Caco-2 (cell line): ENCODE measurements around the gene CASP10. TPM values are rescaled to one million over a fixed set of nuclear protein-coding genes. Genes with fewer than 3 reads are reported as not detected.

Experiments used
- BruUV-seq: library from RNA; stranded (reverse); fragments of 400-500 nt; replicated peaks from 2 replicates; lab custom pipeline; 2021; lab: Mats Ljungman, UMichigan
- CTCF ChIA-PET: fragments of 300-600 bp; sonication (Branson Sonifier 250); formaldehyde crosslinking; loops from one replicate; lab custom pipeline; 2022; ENCODE audit warnings: antibody characterized with exemption; lab: Charles Lee
- POLR2A ChIA-PET: fragments of 300-600 bp; sonication (Branson Sonifier 250); formaldehyde crosslinking; loops from one replicate; lab custom pipeline; 2022; ENCODE audit warnings: antibody characterized with exemption; lab: Charles Lee
- DNase-seq, 2 experiments: peaks; one replicate each; pipeline versions ENCODE4 v3.0.0 to v3.0.0-alpha.2; 2020 to 2022
- H3K27me3 ChIP-seq: replicated peaks from 2 replicates; pipeline ENCODE4 v1.6.0; 2011; ENCODE audit warnings: low read length; ENCODE audit not compliant: control insufficient read depth, insufficient read depth
- H3K36me3 ChIP-seq: 2 replicates; pipeline ENCODE4 v1.5.1; 2011; ENCODE audit warnings: low read length; ENCODE audit not compliant: control insufficient read depth, insufficient read depth
- H3K4me1 ChIP-seq: fragments of 250-450 bp; sonication (Bioruptor Pico); 2 replicates; pipeline ENCODE4 v1.5.1; 2020; ENCODE audit warnings: mild to moderate bottlenecking
- H3K4me3 ChIP-seq: 2 replicates; pipeline ENCODE4 v1.5.1; 2011; ENCODE audit warnings: low read depth, mild to moderate bottlenecking, control low read depth, low read length
- H3K9me3 ChIP-seq: fragments of 250-450 bp; sonication (Bioruptor Pico); 2 replicates; pipeline ENCODE4 v1.5.1; 2020; ENCODE audit warnings: mild to moderate bottlenecking, moderate library complexity
- H3K27ac Mint-ChIP-seq: one replicate; pipeline ENCODE4 v1.8.0; 2022; ENCODE audit warnings: mixed read lengths; ENCODE audit not compliant: unreplicated experiment
- H3K27me3 Mint-ChIP-seq: one replicate; pipeline ENCODE4 v1.8.0; 2022; ENCODE audit warnings: mixed read lengths; ENCODE audit not compliant: insufficient read depth, unreplicated experiment
- H3K36me3 Mint-ChIP-seq: one replicate; pipeline ENCODE4 v1.8.0; 2022; ENCODE audit warnings: mild to moderate bottlenecking, mixed read lengths; ENCODE audit not compliant: insufficient read depth, unreplicated experiment
- H3K4me1 Mint-ChIP-seq: one replicate; pipeline ENCODE4 v1.8.0; 2022; ENCODE audit warnings: low read depth, mixed read lengths; ENCODE audit not compliant: unreplicated experiment
- H3K4me3 Mint-ChIP-seq: one replicate; pipeline ENCODE4 v1.8.0; 2022; ENCODE audit warnings: mild to moderate bottlenecking, moderate library complexity, mixed read lengths; ENCODE audit not compliant: unreplicated experiment
- H3K9me3 Mint-ChIP-seq: one replicate; pipeline ENCODE4 v1.8.0; 2022; ENCODE audit warnings: mixed read lengths; ENCODE audit not compliant: unreplicated experiment
- intact Hi-C: fragments of 100-400 bp; cut with micrococcal nuclease; formaldehyde crosslinking; loops from one replicate; pipeline ENCODE4 v1.10.0; 2022; ENCODE audit not compliant: unreplicated experiment
- total RNA-seq: library from RNA; stranded (reverse); gene quantifications from 2 replicates; pipeline ENCODE4 v1.2.3, GENCODE V29; 2022
- TF ChIP-seq, protein P1 (sequence below), 2 experiments: fragments of 200-600 bp in 1 of 2; IDR thresholded peaks; 1 replicate in 1 of 2; 2 replicates in 1 of 2; pipeline versions ENCODE4 v1.5.1 to v1.8.0; 2011 to 2022; ENCODE audit warnings: antibody characterized with exemption in 1 of 2, control low read depth in 1 of 2, inconsistent platforms in 1 of 2, low read depth in 1 of 2, low read length in 1 of 2, mild to moderate bottlenecking in 1 of 2, moderate library complexity in 1 of 2; ENCODE audit not compliant: insufficient read depth in 1 of 2, severe bottlenecking in 1 of 2, unreplicated experiment in 1 of 2

CASP10 gene
- total RNA-seq, 1 experiment from 2014 or later: 5.8 TPM

DNA sequence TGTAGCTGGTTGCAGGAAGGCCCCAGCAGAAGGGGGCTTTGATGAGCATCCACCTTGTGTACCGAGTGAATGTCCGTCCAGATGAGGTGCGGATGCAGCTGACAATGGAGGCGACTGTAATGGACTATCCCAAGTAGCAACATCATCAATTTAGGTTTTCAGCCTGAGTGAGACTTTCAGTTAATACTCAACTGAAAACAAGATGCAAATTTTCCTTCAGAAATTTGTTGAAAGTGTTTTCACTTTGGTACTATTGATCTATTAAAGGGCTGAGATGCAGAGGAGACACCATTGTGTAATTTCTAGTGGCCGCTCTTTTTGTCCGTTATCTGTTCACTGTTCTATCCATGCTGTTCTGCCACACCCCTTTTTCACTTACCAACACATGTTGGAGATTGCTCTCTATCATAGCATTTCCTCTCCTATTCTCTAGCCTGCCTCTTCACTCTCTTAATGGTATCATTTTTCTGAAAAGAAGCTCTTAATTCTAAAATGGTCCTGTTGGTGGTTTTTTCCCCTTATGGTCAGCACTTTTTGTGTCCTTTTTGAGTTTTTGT, 65.4 kb downstream of the CASP10 start:
- no peak for DNase-seq
- H3K9me3 ChIP-seq: no peaks in the 10 kb centered on the region
- Mint-ChIP-seq H3K27ac (no peak overlapping the region), H3K9me3 (peaks cover 11% of the 10 kb centered on the region), H3K4me1 (no peaks in the 10 kb centered on the region), H3K36me3 (no peaks in the 10 kb centered on the region), H3K4me3 (no peak overlapping the region), H3K27me3 (no peaks in the 10 kb centered on the region)
- H3K27me3 ChIP-seq: no peaks in the 10 kb centered on the region
- CTCF ChIA-PET: no interaction called here
- H3K36me3 ChIP-seq: no peaks in the 10 kb centered on the region
- intact Hi-C loops: no loop called here
- TF ChIP-seq, protein P1, sequence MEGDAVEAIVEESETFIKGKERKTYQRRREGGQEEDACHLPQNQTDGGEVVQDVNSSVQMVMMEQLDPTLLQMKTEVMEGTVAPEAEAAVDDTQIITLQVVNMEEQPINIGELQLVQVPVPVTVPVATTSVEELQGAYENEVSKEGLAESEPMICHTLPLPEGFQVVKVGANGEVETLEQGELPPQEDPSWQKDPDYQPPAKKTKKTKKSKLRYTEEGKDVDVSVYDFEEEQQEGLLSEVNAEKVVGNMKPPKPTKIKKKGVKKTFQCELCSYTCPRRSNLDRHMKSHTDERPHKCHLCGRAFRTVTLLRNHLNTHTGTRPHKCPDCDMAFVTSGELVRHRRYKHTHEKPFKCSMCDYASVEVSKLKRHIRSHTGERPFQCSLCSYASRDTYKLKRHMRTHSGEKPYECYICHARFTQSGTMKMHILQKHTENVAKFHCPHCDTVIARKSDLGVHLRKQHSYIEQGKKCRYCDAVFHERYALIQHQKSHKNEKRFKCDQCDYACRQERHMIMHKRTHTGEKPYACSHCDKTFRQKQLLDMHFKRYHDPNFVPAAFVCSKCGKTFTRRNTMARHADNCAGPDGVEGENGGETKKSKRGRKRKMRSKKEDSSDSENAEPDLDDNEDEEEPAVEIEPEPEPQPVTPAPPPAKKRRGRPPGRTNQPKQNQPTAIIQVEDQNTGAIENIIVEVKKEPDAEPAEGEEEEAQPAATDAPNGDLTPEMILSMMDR (IDR thresholded peaks at IDR 0.05; ENCODE audit: insufficient read depth in 1 of 2, low read depth in 1 of 2, low read length in 1 of 2, severe bottlenecking in 1 of 2, unreplicated experiment in 1 of 2): no peak
- POLR2A ChIA-PET: interaction anchor here (0.5 kb wide), 1 partner anchor 58 kb away, joined by 3 read pairs; no protein-coding TSS in a partner anchor
- H3K4me1 ChIP-seq: no peaks in the 10 kb centered on the region
- H3K4me3 ChIP-seq: no peak overlapping the region
- BruUV-seq: no TSS peak

DNA sequence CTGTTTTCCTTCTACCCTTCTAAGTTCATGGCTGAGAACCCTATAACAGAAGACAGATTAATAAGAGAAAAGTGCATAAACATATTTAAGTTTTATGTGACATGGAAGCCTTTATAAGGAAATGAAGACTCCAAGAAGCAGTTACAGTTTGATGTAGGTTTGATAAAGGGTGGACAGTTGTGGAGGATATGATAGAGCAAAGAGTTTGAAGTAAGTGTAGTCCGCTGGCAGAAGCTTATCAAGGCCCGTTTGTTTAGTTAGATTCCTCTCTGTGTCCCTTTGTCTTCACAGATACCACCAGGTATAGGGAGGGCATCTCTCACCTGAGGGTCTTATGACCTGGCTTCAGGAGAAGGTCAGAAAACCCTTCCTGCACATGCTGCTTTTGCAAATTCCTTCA, 66.9 kb downstream of the CASP10 start:
- Histone ChIP-seq H3K36me3 (no peaks in the 10 kb centered on the region), H3K27me3 (no peaks in the 10 kb centered on the region), H3K4me1 (no peaks in the 10 kb centered on the region), H3K4me3 (no peak overlapping the region), H3K9me3 (no peaks in the 10 kb centered on the region)
- ChIA-PET POLR2A (no interaction called here), CTCF (no interaction called here)
- TF ChIP-seq, protein P1 (IDR thresholded peaks at IDR 0.05; ENCODE audit: insufficient read depth in 1 of 2, low read depth in 1 of 2, low read length in 1 of 2, severe bottlenecking in 1 of 2, unreplicated experiment in 1 of 2): no peak
- Mint-ChIP-seq H3K27me3 (no peaks in the 10 kb centered on the region), H3K4me3 (no peak overlapping the region), H3K4me1 (no peaks in the 10 kb centered on the region), H3K9me3 (peaks cover 11% of the 10 kb centered on the region), H3K36me3 (no peaks in the 10 kb centered on the region), H3K27ac (no peak overlapping the region)
- intact Hi-C loops: no loop called here
- BruUV-seq: no TSS peak
- DNase-seq: no peak

DNA sequence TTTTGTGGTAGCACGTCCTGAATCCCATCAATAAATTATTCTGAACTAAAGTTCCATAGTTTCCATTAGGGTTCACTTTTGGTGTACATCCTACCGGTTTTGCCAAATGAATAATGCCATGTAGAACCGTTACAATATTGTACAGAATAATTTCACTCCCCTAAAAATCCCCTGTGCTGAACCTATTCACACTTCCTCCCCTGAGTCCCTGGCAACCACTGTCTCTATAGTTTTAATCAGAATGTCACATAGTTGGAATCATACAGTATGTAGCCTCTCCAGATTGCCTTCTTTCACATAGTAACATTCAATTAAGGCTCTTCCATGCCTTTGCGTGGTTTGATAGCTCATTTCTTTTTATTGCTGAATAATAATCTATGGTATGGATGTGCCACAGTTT, 67.8 kb downstream of the CASP10 start:
- Histone ChIP-seq H3K4me1 (no peaks in the 10 kb centered on the region), H3K27me3 (no peaks in the 10 kb centered on the region), H3K9me3 (no peaks in the 10 kb centered on the region), H3K4me3 (no peak overlapping the region), H3K36me3 (no peaks in the 10 kb centered on the region)
- Mint-ChIP-seq H3K4me3 (no peak overlapping the region), H3K9me3 (peaks cover 11% of the 10 kb centered on the region), H3K36me3 (no peaks in the 10 kb centered on the region), H3K4me1 (no peaks in the 10 kb centered on the region), H3K27ac (no peak overlapping the region), H3K27me3 (no peaks in the 10 kb centered on the region)
- no peak for DNase-seq
- intact Hi-C loops: no loop called here
- TF ChIP-seq, protein P1 (IDR thresholded peaks at IDR 0.05; ENCODE audit: insufficient read depth in 1 of 2, low read depth in 1 of 2, low read length in 1 of 2, severe bottlenecking in 1 of 2, unreplicated experiment in 1 of 2): no peak
- no TSS peak for BruUV-seq
- POLR2A ChIA-PET: no interaction called here
- CTCF ChIA-PET: no interaction called here
